PC-9 (cell line): ENCODE data around the gene PHACTR1. TPM values are rescaled to one million over a fixed set of nuclear protein-coding genes. Genes with fewer than 3 reads are reported as not detected.

Experiments
- BruUV-seq: library from RNA; stranded (reverse); fragments of 400-500 nt; replicated peaks from 2 replicates; lab custom pipeline; 2021; lab: Mats Ljungman, UMichigan
- CTCF ChIA-PET: fragments of 300-600 bp; sonication (Branson Sonifier 250); formaldehyde crosslinking; loops from one replicate; lab custom pipeline; 2022; ENCODE audit warnings: antibody characterized with exemption; lab: Charles Lee
- POLR2A ChIA-PET: fragments of 300-600 bp; sonication (Branson Sonifier 250); formaldehyde crosslinking; loops from one replicate; lab custom pipeline; 2022; ENCODE audit warnings: antibody characterized with exemption; ENCODE audit not compliant: unreplicated experiment; lab: Charles Lee
- DNase-seq, 2 experiments: peaks; one replicate each; pipeline versions ENCODE4 v3.0.0 to v3.0.0-alpha.2; 2015 to 2022; ENCODE audit warnings: mixed read lengths in 1 of 2
- H2AFZ ChIP-seq: fragments of 200-600 bp; sonication (generic); 2 replicates; pipeline ENCODE4 v1.8.1; 2017; ENCODE audit warnings: antibody characterized with exemption
- H3F3A ChIP-seq: fragments of 200-600 bp; sonication (generic); 2 replicates; pipeline ENCODE4 v1.8.1; 2017; ENCODE audit warnings: antibody characterized with exemption, mild to moderate bottlenecking, low read depth; ENCODE audit not compliant: insufficient read depth
- H3K27ac ChIP-seq: fragments of 200-600 bp; sonication (generic); 2 replicates; pipeline ENCODE4 v1.6.1; 2016; ENCODE audit warnings: mixed run types
- H3K27me3 ChIP-seq: fragments of 200-600 bp; sonication (generic); 2 replicates; pipeline ENCODE4 v1.6.1; 2016; ENCODE audit warnings: low read depth, mixed run types; ENCODE audit not compliant: insufficient read depth
- H3K36me3 ChIP-seq: fragments of 200-600 bp; sonication (generic); 2 replicates; pipeline ENCODE4 v1.6.1; 2016; ENCODE audit warnings: low read depth, mixed run types
- H3K4me1 ChIP-seq: fragments of 200-600 bp; sonication (generic); replicated peaks from 2 replicates; pipeline ENCODE4 v1.6.1; 2016; ENCODE audit warnings: mixed run types; ENCODE audit not compliant: insufficient read depth
- H3K4me2 ChIP-seq: fragments of 200-600 bp; sonication (generic); 2 replicates; pipeline ENCODE4 v1.6.1; 2017; ENCODE audit warnings: mixed run types
- H3K4me3 ChIP-seq: fragments of 200-600 bp; sonication (generic); 2 replicates; pipeline ENCODE4 v1.6.1; 2016; ENCODE audit warnings: mixed run types
- H3K79me2 ChIP-seq: fragments of 200-600 bp; sonication (generic); 2 replicates; pipeline ENCODE4 v1.6.1; 2017; ENCODE audit warnings: low read depth, mixed run types
- H3K9me2 ChIP-seq: fragments of 200-600 bp; sonication (generic); 2 replicates; pipeline ENCODE4 v1.8.1; 2017; ENCODE audit warnings: mild to moderate bottlenecking; ENCODE audit not compliant: insufficient read depth
- H3K9me3 ChIP-seq: fragments of 200-600 bp; sonication (generic); 2 replicates; pipeline ENCODE4 v1.8.1; 2016; ENCODE audit warnings: low read depth; ENCODE audit not compliant: insufficient read depth
- H4K20me1 ChIP-seq: fragments of 200-600 bp; sonication (generic); 2 replicates; pipeline ENCODE4 v1.8.1; 2017; ENCODE audit not compliant: insufficient read depth
- EZH2 ChIP-seq: fragments of 200-600 bp; sonication (generic); IDR thresholded peaks from 2 replicates; pipeline ENCODE4 v1.8.0; 2017; ENCODE audit warnings: antibody characterized with exemption, low read depth
- intact Hi-C: fragments of 100-400 bp; cut with micrococcal nuclease; formaldehyde crosslinking; loops from one replicate; pipeline ENCODE4 v1.10.0; 2022; ENCODE audit not compliant: unreplicated experiment
- total RNA-seq: library from RNA; stranded (reverse); gene quantifications from 2 replicates; pipeline ENCODE4 v1.2.3, GENCODE V29; 2021
- TF ChIP-seq, protein P1 (sequence below): fragments of 200-600 bp; sonication (generic); conservative IDR thresholded peaks from 2 replicates; pipeline ENCODE4 v1.6.1; 2017; ENCODE audit warnings: mixed run types, antibody characterized with exemption, mild to moderate bottlenecking, moderate library complexity

PHACTR1 gene
- total RNA-seq, 1 experiment from 2014 or later, result not detected

DNA sequence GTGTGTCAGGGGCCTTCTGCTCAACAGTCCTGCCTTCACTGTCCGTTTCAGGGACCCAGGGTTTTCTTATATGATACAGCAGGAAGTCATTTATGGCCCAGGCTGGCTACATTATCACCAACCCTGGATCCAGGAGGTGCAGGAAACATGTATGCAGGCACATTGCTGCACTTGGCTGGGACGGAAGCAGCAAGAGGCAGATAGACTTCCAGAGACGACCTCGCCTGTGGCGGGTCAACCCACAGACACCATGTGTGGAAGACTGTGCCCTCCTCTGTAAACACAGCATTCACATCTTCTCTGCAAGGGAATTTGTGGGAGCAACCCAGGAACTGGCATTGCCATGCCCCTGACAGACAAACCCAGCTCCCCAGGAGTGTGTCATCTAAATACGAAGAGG is 568.1 kb downstream of the PHACTR1 start:
- TF ChIP-seq, protein P1, sequence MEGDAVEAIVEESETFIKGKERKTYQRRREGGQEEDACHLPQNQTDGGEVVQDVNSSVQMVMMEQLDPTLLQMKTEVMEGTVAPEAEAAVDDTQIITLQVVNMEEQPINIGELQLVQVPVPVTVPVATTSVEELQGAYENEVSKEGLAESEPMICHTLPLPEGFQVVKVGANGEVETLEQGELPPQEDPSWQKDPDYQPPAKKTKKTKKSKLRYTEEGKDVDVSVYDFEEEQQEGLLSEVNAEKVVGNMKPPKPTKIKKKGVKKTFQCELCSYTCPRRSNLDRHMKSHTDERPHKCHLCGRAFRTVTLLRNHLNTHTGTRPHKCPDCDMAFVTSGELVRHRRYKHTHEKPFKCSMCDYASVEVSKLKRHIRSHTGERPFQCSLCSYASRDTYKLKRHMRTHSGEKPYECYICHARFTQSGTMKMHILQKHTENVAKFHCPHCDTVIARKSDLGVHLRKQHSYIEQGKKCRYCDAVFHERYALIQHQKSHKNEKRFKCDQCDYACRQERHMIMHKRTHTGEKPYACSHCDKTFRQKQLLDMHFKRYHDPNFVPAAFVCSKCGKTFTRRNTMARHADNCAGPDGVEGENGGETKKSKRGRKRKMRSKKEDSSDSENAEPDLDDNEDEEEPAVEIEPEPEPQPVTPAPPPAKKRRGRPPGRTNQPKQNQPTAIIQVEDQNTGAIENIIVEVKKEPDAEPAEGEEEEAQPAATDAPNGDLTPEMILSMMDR, result no peak
- TF ChIP-seq EZH2, result no peak
- no peaks in the 10 kb centered on the region for H3K9me2 ChIP-seq
- no peak overlapping the region for H3K4me2 ChIP-seq
- no peaks in the 10 kb centered on the region for H3K4me1 ChIP-seq
- no peak overlapping the region for H3K4me3 ChIP-seq
- ChIA-PET POLR2A (no interaction called here), CTCF (no interaction called here)
- no peak for DNase-seq
- no peaks in the 10 kb centered on the region for H3K9me3 ChIP-seq
- intact Hi-C loops, result no loop called here
- BruUV-seq, result no TSS peak
- H4K20me1 ChIP-seq, result no peaks in the 10 kb centered on the region
- H2AFZ ChIP-seq, result no peak overlapping the region
- H3K27me3 ChIP-seq, result no peaks in the 10 kb centered on the region
- no peaks in the 10 kb centered on the region for H3K79me2 ChIP-seq
- H3K36me3 ChIP-seq, result no peaks in the 10 kb centered on the region
- H3K27ac ChIP-seq, result no peak overlapping the region
- H3F3A ChIP-seq, result no peaks in the 10 kb centered on the region

DNA sequence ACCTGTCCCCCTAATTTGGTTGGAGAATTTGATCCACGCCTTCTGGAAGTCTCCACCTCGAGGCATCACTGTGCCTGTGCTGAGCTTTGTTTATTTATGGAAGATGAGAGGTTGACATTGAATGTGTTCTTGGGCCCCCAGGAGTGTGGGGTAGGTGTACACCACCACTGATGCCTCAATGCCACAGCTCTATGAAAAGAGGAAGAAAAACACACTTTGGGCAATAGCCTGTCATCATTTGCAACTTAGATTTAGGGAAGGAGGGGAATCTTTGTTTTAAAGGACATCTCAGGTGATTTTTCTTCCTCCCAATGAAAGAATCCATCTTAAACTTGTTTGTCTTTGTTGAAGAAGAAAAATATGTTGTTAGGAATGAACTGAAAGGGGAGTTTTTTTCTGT is 569.1 kb downstream of the PHACTR1 start:
- no peaks in the 10 kb centered on the region for H3K79me2 ChIP-seq
- no peak overlapping the region for H2AFZ ChIP-seq
- intact Hi-C loops, result no loop called here
- H3K4me1 ChIP-seq, result no peaks in the 10 kb centered on the region
- BruUV-seq, result no TSS peak
- no peaks in the 10 kb centered on the region for H3K9me3 ChIP-seq
- H3K27ac ChIP-seq, result no peak overlapping the region
- H3K36me3 ChIP-seq, result no peaks in the 10 kb centered on the region
- DNase-seq, result no peak
- no peak for TF ChIP-seq EZH2
- TF ChIP-seq, protein P1, result no peak
- no peak overlapping the region for H3K4me3 ChIP-seq
- CTCF ChIA-PET, result no interaction called here
- no peak overlapping the region for H3K4me2 ChIP-seq
- no peaks in the 10 kb centered on the region for H3K27me3 ChIP-seq
- H3K9me2 ChIP-seq, result no peaks in the 10 kb centered on the region
- H4K20me1 ChIP-seq, result no peaks in the 10 kb centered on the region
- POLR2A ChIA-PET, result no interaction called here
- H3F3A ChIP-seq, result no peaks in the 10 kb centered on the region

DNA sequence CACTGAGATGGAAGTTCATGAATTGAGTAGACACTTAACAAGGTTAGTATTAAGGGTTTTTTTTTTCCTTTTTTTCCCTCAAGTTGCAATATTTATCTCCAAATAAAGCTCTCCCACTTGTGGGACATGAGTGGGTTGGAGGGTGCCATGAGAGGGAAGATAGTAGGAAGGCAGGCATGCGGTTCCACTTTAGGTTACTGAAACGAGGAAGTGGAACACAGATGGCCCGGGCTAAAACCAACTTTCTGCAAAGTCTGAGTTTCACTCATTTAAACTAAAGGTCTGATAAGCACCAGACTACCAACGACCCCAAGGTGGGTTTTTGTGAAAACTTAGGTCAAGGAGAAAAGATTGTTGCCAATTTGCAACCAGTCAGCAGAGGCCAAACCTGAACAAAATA is 569.6 kb downstream of the PHACTR1 start:
- Histone ChIP-seq H3K4me3 (no peak overlapping the region), H4K20me1 (no peaks in the 10 kb centered on the region), H3K79me2 (no peaks in the 10 kb centered on the region), H3K36me3 (no peaks in the 10 kb centered on the region), H3K27ac (no peak overlapping the region), H3K4me2 (no peak overlapping the region), H3F3A (no peaks in the 10 kb centered on the region), H3K9me3 (no peaks in the 10 kb centered on the region), H3K4me1 (no peaks in the 10 kb centered on the region), H3K27me3 (no peaks in the 10 kb centered on the region), H2AFZ (no peak overlapping the region), H3K9me2 (no peaks in the 10 kb centered on the region)
- intact Hi-C loops, result no loop called here
- BruUV-seq, result no TSS peak
- TF ChIP-seq, protein P1, result no peak
- TF ChIP-seq EZH2, result no peak
- CTCF ChIA-PET, result no interaction called here
- POLR2A ChIA-PET, result no interaction called here
- DNase-seq, result no peak
